Neuron (in vitro differentiated cells): ENCODE results near the gene SLC27A2.
"Not testable (repeated sequence)": the region's sequence is repeated elsewhere in the genome, so short reads cannot be mapped to it uniquely, and the experiment has no call there.

Source experiments
- H2AFZ ChIP-seq: one replicate; pipeline ENCODE4 v1.6.1; 2013; ENCODE audit warnings: low read depth, mild to moderate bottlenecking, inconsistent platforms, low read length, moderate library complexity
- H3K27me3 ChIP-seq: one replicate; pipeline ENCODE4 v1.6.1; 2013; ENCODE audit warnings: low read length; ENCODE audit not compliant: insufficient read depth
- H3K36me3 ChIP-seq: one replicate; pipeline ENCODE4 v1.6.1; 2013; ENCODE audit warnings: low read length; ENCODE audit not compliant: insufficient read depth
- H3K4me1 ChIP-seq: one replicate; pipeline ENCODE4 v1.6.1; 2013; ENCODE audit warnings: low read length; ENCODE audit not compliant: insufficient read depth
- H3K4me3 ChIP-seq: 2 replicates; pipeline ENCODE4 v1.5.1; 2013; ENCODE audit warnings: mild to moderate bottlenecking, low read length, moderate library complexity
- H3K9me3 ChIP-seq: one replicate; pipeline ENCODE4 v1.6.1; 2013; ENCODE audit warnings: low read length

Gene SLC27A2

GRCh38 chr15:50181969-50182218, at the start of gene SLC27A2:
Gene SLC27A2, plus strand, starts transcription at chr15:50182196. Its CDS starts 232 bp downstream, at chr15:50182428.
- peak within 1 kb of the TSS; percentile 53 for H3K4me3 ChIP-seq
- no peaks in the 10 kb centered on the region for H3K9me3 ChIP-seq
- peaks cover 49% of the 10 kb centered on the region for H3K27me3 ChIP-seq
- H2AFZ ChIP-seq: peak within 1 kb of the TSS; percentile 97
- peaks cover 6% of the 10 kb centered on the region for H3K4me1 ChIP-seq
- H3K36me3 ChIP-seq: no peaks in the 10 kb centered on the region

- not testable (repeated sequence) for H3K9me3 ChIP-seq, H2AFZ ChIP-seq, H3K4me3 ChIP-seq, H3K27me3 ChIP-seq, H3K36me3 ChIP-seq, H3K4me1 ChIP-seq
Measured at GRCh38 chr15:50132251-50132984, 49.6 kb upstream of the SLC27A2 start.

- Histone ChIP-seq H3K9me3 (no peaks in the 10 kb centered on the region), H2AFZ (no peak overlapping the region), H3K27me3 (no peaks in the 10 kb centered on the region), H3K36me3 (no peaks in the 10 kb centered on the region), H3K4me3 (no peak overlapping the region), H3K4me1 (no peaks in the 10 kb centered on the region)
Measured at GRCh38 chr15:50134524-50135024, 47.4 kb upstream of the SLC27A2 start.

GRCh38 chr15:50135031-50135551, 46.9 kb upstream of the SLC27A2 start:
- no peaks in the 10 kb centered on the region for H3K27me3 ChIP-seq
- H3K4me1 ChIP-seq: no peaks in the 10 kb centered on the region
- no peak overlapping the region for H2AFZ ChIP-seq
- H3K9me3 ChIP-seq: no peaks in the 10 kb centered on the region
- no peaks in the 10 kb centered on the region for H3K36me3 ChIP-seq
- H3K4me3 ChIP-seq: no peak overlapping the region

GRCh38 chr15:50137330-50137761, 44.6 kb upstream of the SLC27A2 start:
- Histone ChIP-seq H3K9me3 (no peaks in the 10 kb centered on the region), H3K27me3 (no peaks in the 10 kb centered on the region), H3K4me1 (no peaks in the 10 kb centered on the region), H2AFZ (no peak overlapping the region), H3K4me3 (no peak overlapping the region), H3K36me3 (no peaks in the 10 kb centered on the region)

- H3K36me3 ChIP-seq: no peaks in the 10 kb centered on the region
- no peaks in the 10 kb centered on the region for H3K27me3 ChIP-seq
- no peaks in the 10 kb centered on the region for H3K4me1 ChIP-seq
- no peak overlapping the region for H2AFZ ChIP-seq
- H3K9me3 ChIP-seq: no peaks in the 10 kb centered on the region
- no peak overlapping the region for H3K4me3 ChIP-seq
Measured at GRCh38 chr15:50137893-50138292, 44.1 kb upstream of the SLC27A2 start.

- H2AFZ ChIP-seq: no peak overlapping the region
- no peaks in the 10 kb centered on the region for H3K4me1 ChIP-seq
- no peaks in the 10 kb centered on the region for H3K27me3 ChIP-seq
- H3K36me3 ChIP-seq: no peaks in the 10 kb centered on the region
- no peak overlapping the region for H3K4me3 ChIP-seq
- no peaks in the 10 kb centered on the region for H3K9me3 ChIP-seq
Measured at GRCh38 chr15:50138391-50138790, 43.6 kb upstream of the SLC27A2 start.

- Histone ChIP-seq H3K4me1 (no peaks in the 10 kb centered on the region), H3K9me3 (no peaks in the 10 kb centered on the region), H3K36me3 (no peaks in the 10 kb centered on the region), H3K27me3 (no peaks in the 10 kb centered on the region), H3K4me3 (no peak overlapping the region), H2AFZ (no peak overlapping the region)
Measured at GRCh38 chr15:50140098-50140497, 41.9 kb upstream of the SLC27A2 start.

- Histone ChIP-seq H3K9me3 (no peaks in the 10 kb centered on the region), H2AFZ (no peak overlapping the region), H3K27me3 (no peaks in the 10 kb centered on the region), H3K4me1 (no peaks in the 10 kb centered on the region), H3K36me3 (no peaks in the 10 kb centered on the region), H3K4me3 (no peak overlapping the region)
Measured at GRCh38 chr15:50140983-50141382, 41.0 kb upstream of the SLC27A2 start.

- Histone ChIP-seq H3K4me3 (no peak overlapping the region), H3K36me3 (no peaks in the 10 kb centered on the region)
Measured at GRCh38 chr15:50141856-50142255, 40.1 kb upstream of the SLC27A2 start.

GRCh38 chr15:50143255-50143860, 38.6 kb upstream of the SLC27A2 start:
- H3K36me3 ChIP-seq: no peaks in the 10 kb centered on the region
- H3K9me3 ChIP-seq: no peaks in the 10 kb centered on the region
- no peaks in the 10 kb centered on the region for H3K27me3 ChIP-seq
- H2AFZ ChIP-seq: no peak overlapping the region
- H3K4me1 ChIP-seq: no peaks in the 10 kb centered on the region
- no peak overlapping the region for H3K4me3 ChIP-seq

More at GRCh38 chr15:50141856-50142255, 40.1 kb upstream of the SLC27A2 start:
- no peaks in the 10 kb centered on the region for H3K4me1 ChIP-seq
- no peak overlapping the region for H2AFZ ChIP-seq
- H3K9me3 ChIP-seq: no peaks in the 10 kb centered on the region
- no peaks in the 10 kb centered on the region for H3K27me3 ChIP-seq

GRCh38 chr15:50144341-50145120, 37.5 kb upstream of the SLC27A2 start:
- H3K4me3 ChIP-seq: no peak overlapping the region
- H3K4me1 ChIP-seq: no peaks in the 10 kb centered on the region
- H3K9me3 ChIP-seq: no peaks in the 10 kb centered on the region
- no peak overlapping the region for H2AFZ ChIP-seq
- H3K36me3 ChIP-seq: no peaks in the 10 kb centered on the region
- no peaks in the 10 kb centered on the region for H3K27me3 ChIP-seq

GRCh38 chr15:50145451-50145872, 36.5 kb upstream of the SLC27A2 start:
- H3K9me3 ChIP-seq: no peaks in the 10 kb centered on the region
- H3K4me1 ChIP-seq: no peaks in the 10 kb centered on the region
- no peaks in the 10 kb centered on the region for H3K36me3 ChIP-seq
- H3K4me3 ChIP-seq: no peak overlapping the region
- no peaks in the 10 kb centered on the region for H3K27me3 ChIP-seq
- H2AFZ ChIP-seq: peak overlapping the region; percentile 22
